ENCODE measurements around the gene CSE1L.
"Not testable (repeated sequence)": the region's sequence is repeated elsewhere in the genome, so short reads cannot be mapped to it uniquely, and the experiment has no call there.

Gene CSE1L

DNA sequence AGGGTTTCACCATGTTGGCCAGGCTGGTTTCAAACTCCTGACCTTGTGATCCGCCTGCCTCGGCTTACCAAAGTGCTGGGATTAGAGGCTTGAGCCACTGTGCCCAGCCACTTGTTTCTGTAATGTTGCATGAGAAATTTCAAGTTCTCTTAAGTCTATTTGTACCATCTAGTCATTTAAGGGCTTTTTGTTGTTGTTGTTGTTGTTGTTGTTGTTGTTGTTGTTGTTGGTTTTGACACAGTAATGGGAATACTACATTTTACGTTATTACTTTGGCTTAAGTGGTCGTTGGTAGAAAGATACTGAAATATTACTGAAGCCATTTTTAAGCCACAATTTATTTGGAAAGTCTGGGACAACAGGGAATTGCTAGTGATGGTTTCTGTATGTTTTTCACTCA is 52.0 kb downstream of the CSE1L start:
- no peak for DNase-seq (ENCODE audit: low spot score)
- no peak for TF ChIP-seq CTCF (IDR thresholded peaks at IDR 0.05; ENCODE audit: borderline replicate concordance, control extremely low read depth, extremely low read depth, insufficient read depth, missing control alignments)
- in situ Hi-C loops (cut with MboI; ENCODE audit: low sequenced_read_pairs, unreplicated experiment), result no loop called here

GRCh38 chr20:49099011-49099410 is 52.9 kb downstream of the CSE1L start:
- in situ Hi-C loops (cut with MboI; ENCODE audit: low sequenced_read_pairs, unreplicated experiment), result no loop called here
- TF ChIP-seq CTCF (IDR thresholded peaks at IDR 0.05; ENCODE audit: borderline replicate concordance, control extremely low read depth, extremely low read depth, insufficient read depth, missing control alignments), result no peak

GRCh38 chr20:49100292-49100691 is 54.2 kb downstream of the CSE1L start:
- in situ Hi-C loops (cut with MboI; ENCODE audit: low sequenced_read_pairs, unreplicated experiment); DNase-seq (ENCODE audit: low spot score): not testable (repeated sequence)

More at GRCh38 chr20:49099011-49099410, 52.9 kb downstream of the CSE1L start:
- no peak for DNase-seq (ENCODE audit: low spot score)

DNA sequence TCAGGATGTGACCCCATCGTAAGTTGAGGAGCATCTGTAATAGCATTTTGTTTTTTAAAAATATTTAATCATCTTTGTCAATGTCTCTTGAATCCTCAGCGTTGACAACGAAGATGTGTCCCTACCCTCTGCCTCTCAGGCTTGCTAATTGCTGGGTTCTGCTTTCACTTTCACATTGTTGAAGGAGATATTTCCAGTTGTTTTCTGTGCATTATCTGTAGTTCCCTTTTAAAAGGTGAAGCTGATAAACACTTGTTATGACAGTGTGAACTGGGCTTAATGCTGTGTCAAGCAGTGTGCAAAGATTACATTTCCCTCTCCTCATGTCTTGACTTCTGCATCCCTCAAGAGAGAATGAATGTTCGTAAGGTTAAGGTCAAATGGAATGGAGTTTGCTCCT is 54.9 kb downstream of the CSE1L start:
- no peak for TF ChIP-seq CTCF (IDR thresholded peaks at IDR 0.05; ENCODE audit: borderline replicate concordance, control extremely low read depth, extremely low read depth, insufficient read depth, missing control alignments)
- DNase-seq (ENCODE audit: low spot score), result no peak
- in situ Hi-C loops (cut with MboI; ENCODE audit: low sequenced_read_pairs, unreplicated experiment), result no loop called here

GRCh38 chr20:49103019-49103418 is 56.9 kb downstream of the CSE1L start:
- in situ Hi-C loops (cut with MboI; ENCODE audit: low sequenced_read_pairs, unreplicated experiment), result no loop called here
- no peak for DNase-seq (ENCODE audit: low spot score)
- no peak for TF ChIP-seq CTCF (IDR thresholded peaks at IDR 0.05; ENCODE audit: borderline replicate concordance, control extremely low read depth, extremely low read depth, insufficient read depth, missing control alignments)

GRCh38 chr20:49103647-49104364 is 57.7 kb downstream of the CSE1L start:
- no peak for DNase-seq (ENCODE audit: low spot score)
- in situ Hi-C loops (cut with MboI; ENCODE audit: low sequenced_read_pairs, unreplicated experiment), result no loop called here
- TF ChIP-seq CTCF (IDR thresholded peaks at IDR 0.05; ENCODE audit: borderline replicate concordance, control extremely low read depth, extremely low read depth, insufficient read depth, missing control alignments), result no peak

DNA sequence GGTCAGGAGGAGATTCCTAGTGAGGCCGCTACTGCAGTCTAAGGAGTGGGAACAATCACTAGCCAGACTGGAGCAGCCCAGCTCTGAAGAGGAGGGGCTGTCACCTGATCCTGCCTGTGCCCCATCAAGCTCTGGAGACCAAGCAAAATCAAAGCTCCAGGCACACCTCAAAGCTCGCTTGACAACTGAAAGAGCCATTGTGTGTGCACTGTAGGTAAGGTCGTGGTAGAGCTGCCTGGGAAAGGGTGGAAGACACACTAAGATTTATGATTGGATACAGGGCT is 58.2 kb downstream of the CSE1L start:
- in situ Hi-C loops (cut with MboI; ENCODE audit: low sequenced_read_pairs, unreplicated experiment), result no loop called here
- TF ChIP-seq CTCF (IDR thresholded peaks at IDR 0.05; ENCODE audit: borderline replicate concordance, control extremely low read depth, extremely low read depth, insufficient read depth, missing control alignments), result no peak
- no peak for DNase-seq (ENCODE audit: low spot score)

DNA sequence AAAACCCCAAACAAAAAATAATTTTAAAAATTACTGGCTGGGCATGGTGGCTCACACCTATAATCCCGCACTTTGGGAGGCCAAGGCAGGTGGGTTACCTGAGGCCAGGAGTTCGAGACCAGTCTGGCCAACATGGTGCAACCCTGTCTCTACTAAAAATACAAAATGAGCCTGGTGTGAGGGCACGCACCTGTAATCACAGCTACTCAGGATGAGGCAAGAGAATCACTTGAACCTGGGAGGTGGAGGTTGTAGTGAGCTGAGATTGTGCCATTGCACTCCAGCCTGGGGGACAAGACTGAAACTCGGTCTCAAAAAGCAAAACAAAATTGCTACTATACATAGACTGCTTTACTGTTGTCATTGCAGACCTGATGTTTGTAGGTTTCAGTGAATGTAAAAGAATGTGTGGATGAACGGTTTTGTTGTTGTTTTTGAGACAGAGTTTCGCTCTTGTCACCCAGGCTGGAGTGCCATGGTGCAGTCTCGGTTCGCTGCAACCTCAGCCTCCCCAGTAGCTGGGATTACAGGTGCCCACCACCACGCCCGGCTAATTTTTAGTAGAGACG is 59.0 kb downstream of the CSE1L start:
- DNase-seq (ENCODE audit: low spot score); in situ Hi-C loops (cut with MboI; ENCODE audit: low sequenced_read_pairs, unreplicated experiment): not testable (repeated sequence)

Measured in GM13976 (cell line).